Stimulated activated CD4-positive, alpha-beta T cell treated with anti-CD3 and anti-CD28 coated beads, Interleukin-1b, Interleukin-23, amount 100 ng/mL, for 24 hours (primary cell): ENCODE results near the gene AMN1.
A peak's percentile ranks its signal among the peaks of the same experiment; 100 is the strongest.
"Not testable (repeated sequence)": the region's sequence is repeated elsewhere in the genome, so short reads cannot be mapped to it uniquely, and the experiment has no call there.

Experiments
- DNase-seq, 4 experiments: peaks; one replicate each; pipeline ENCODE4 v3.0.0-alpha.2; 2020; ENCODE audit warnings: low read depth in 4 of 4, low spot score in 1 of 4

AMN1 gene

DNA sequence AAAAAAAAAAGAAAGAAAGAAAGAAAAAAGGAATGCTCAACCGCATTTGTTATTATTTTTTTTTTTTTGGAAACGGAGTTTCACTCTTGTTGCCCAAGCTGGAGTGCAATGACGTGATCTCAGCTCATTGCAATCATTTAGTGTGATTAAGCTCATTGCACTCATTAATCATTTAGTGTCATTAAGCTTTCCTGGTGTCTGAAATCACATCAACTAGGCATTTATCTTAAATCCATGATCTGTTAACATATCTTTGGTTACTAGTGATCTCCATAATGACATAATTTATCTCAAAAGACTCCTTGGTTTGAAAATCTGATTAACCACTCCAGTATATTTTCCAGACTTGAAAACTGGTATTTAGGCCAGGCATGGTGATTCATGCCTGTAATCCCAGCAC lies 43.0 kb downstream of the AMN1 start:
- DNase-seq = no peak

DNA sequence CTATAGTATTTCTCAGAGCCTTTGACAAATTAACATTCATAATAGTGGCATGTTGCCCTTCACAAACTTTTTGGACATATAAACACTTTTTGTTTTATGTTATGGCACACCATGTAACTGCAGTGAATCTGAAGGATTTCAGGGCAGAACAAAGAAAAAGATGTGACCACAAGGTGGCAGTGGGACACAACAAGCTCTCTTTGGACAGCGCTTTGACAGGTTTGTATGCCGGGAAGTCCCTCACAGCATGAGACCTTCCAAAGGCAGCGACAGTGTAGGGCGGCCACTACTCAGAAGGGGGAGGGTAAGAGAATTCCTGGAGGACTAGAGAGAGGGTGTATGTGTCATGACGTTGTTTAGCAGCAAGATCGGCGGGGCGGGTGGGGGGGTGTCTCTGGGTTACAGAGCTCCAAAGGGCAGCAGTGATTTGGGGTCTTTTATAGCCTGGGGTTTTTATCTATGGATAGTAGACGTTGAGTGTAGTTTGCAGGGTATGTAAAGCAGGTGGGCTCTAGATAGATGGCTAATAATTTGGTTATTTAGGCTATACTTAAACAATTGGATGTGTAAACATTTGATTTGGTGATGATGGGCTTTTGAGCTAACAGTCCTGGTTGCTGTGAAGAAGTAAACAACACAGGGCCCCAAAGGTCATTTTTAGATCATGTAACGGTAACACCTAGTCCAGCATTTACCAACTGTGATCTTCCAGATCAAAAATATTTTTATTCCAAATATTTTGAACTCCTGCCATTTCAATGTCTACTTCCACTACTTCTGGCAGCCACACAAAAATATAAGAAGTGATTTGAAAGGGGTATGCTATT lies 46.5 kb downstream of the AMN1 start:
- DNase-seq = peak; percentile 22 to 44 (median 38)

DNA sequence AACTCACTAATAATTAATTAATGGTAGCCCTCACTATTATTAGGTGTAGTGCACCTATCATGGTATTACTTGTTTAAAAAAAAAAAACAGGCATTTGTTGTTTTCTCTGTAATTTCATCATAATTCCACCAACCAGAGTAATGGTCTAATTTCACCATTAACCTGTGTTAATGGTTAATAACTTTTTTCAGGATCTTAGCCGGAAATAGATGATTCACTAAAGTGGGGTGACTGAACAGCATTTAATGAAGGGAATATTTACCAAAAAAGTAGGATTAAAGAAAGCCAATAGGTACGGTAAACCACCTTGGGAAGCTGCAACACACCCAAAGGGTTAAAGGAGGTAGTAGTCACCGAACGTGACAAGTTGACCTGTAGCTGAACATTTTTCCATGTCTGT lies 56.3 kb downstream of the AMN1 start:
- no peak for DNase-seq

DNA sequence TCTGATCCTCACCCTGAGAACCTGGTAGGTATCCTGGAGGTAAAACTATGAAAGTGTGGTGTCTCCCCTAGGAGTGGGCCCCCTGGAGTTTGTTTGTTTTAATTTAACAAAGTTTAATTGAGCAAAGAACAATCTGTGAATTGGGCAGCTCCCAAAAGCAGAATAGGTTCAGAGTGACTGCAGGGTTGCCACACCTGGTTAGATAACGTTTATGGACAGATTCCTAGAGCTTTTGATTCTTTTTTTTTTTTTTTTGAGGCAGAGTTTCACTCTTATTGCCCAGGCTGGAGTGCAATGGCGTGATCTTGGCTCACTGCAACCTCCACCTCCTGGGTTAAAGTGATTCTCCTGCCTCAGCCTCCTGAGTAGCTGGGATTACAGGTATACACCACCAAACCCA lies 59.2 kb downstream of the AMN1 start:
- DNase-seq = not testable (repeated sequence)

DNA sequence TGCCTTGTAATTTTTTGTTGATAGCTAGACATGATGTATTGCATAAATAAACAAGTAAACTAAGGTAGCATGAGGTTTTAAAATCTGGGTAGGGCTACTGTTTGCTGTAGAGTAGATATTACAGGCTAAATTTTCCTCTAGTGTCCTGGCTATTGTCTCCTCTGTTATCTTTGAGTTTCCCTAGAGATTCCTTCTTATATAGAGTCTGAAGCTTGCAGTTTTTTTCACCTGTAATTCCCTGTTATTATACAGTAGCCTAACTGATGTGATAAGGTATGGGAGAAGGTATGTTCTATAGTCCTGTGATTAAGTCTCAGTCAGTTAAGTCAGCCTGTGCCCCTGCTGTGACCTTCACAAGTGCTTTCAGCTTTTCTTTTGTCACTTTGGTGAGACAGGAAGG lies 59.8 kb downstream of the AMN1 start:
- DNase-seq = no peak

DNA sequence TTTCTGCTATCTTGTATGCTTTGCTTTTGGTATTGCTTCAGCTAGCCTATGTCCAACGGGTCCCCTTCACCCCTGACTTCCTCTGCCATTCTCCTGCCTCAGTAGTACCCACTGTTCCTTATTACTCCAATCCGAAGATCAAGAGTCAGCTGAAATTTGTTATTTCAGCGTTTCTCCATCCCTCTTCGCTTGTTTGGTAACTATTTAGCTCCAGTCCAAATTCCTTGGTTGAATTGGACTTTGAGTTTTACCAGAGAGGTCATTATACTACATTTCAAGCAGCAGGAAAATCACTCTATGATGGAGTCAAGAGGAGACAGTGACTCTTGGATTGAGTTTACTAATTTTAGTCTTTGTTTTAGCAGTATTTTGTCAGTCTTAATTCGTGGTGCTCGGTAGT lies 64.8 kb downstream of the AMN1 start:
- no peak for DNase-seq

DNA sequence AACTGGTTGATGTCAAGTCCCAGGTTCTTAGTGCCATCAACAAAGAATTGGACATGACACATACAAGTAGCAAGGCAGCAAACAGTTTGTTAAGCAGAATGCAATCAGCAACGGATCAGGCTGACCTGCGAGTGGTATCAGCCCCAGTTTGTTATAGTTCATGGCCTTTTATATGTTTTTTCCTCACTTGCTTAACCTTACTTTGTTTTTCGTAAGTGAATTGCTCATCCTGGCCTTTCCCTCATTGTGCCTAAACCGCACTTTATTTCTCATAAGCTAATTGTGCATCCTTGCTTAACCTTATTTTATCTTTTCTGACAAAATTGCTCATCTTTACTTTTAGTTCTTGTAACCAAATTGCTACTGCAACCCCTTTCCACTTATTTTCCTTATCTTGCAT lies 65.2 kb downstream of the AMN1 start:
- no peak for DNase-seq

DNA sequence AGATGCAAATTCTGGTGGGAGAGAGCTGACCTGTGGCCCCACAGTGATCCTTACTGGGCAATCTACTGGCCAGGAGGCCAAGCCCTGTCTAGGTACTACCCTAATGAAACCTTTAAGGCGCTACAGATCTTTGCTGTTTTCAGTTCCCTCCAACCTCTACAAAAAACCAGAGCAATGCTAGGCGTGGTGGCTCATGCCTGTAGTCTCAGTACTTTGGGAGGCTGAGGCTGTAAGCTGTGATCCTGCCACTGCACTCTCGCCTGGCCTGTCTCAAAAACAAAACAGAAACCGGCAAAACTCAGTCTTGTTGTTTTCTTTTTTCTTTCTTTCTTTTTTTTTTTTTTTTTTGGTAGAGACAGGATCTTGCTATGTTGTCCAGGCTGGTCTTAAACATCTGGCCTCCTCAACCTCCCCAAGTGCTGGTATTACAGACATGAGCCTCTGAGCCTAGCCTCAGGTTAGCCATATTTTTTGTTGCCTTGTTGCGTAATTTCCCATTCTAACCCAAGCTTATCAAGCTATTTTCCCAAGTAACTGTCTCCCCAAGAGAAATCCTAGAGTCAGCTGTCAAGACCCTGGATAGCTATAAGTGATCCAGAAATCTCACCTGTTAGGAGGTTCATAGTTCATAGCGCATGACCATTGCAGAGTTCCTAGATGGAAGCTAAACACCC lies 66.5 kb downstream of the AMN1 start:
- DNase-seq = no peak

DNA sequence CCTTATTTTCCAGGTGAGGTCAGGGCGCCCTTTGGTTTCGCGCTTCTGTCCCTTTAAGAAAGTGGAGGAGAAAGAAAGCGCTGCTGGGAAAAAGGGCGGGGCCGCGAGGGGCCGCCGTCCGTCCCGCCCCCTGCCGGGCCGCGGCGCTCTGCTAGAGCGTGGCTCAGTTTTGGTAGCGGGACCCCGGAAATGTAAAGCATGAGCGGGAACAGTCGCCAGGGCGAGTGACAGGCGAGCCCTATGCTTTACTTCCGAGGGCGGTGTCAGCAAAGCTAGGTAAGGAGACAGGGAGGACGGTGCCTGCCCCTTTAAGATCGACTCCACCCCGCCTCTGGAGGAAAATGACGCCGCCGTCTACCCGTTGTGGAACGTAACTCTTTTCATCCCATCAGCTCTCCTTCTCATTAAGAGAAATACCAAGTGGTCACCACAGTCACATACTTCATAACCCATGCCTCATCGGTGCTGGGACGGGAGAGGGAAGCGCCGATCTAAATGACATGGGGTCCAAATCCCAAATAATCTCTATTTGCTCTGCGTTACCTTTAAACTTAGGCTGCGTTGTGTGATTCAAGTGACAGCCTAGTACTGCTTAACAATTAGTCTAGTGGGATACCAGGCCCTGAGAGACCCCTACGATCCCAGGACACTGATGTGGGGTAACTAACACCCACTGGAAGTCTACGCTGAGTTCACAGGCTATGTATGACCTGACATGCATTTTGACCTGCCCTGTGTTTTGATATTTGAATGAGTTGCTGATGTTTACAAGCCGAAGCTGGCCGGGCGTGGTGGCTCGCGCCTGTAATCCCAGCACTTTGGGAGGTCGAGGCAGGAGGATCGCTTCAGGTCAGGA lies 69.5 kb downstream of the AMN1 start, which contains the start of gene ETFBKMT:
TSS of gene ETFBKMT (plus strand) at position 602 of the 856 bp plus-strand sequence. CDS start 2,266 bp downstream, outside the sequence.
- DNase-seq = peak; percentile 71 to 88 (median 82)

DNA sequence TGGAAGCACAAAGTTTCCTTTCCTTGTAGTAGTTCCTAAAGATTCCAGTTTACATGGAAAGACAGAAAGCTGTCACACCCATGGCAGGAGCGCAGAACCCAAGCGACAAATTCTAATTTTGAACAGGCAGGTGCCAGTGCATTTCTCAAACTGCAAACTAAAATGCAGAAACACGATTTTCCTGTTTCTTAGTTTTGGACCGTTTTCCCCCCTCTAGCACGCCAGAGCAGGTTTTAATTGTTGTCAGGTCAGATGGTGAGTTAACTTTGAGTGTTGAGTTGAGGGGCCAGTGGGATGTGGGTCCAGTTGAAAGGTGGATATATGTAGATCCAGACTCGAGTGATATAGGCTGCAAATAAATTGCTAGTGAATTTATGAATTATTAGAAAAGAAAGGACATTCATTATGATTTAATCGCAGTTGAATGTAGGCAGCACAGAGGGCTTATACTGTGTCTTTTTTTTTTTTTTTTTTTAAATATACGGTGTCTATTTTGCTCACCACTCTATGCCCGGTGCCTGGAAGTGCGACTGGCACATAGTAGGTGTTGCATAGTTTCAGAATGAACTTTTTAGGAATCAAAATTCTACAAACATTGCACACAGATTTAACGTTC lies 70.2 kb downstream of the AMN1 start:
- DNase-seq = no peak

DNA sequence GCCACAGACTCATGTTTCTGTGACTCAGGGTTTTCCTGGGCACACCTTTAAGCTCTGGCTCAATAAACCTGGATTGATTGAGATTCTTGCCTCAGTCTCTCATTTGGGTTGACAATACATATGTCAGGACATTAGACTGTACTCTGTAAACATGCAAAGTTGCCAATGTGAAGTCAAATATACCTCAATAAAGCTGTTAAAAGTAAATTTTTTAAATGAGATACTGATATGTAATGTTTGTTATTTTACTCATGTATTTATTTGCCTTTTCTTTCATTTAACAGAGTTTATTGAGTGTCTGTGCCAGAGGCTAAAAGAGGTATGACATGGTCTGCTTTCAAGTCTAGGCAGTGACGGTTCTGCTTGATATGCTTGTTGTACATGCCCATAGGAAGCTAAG lies 73.0 kb downstream of the AMN1 start:
- DNase-seq = no peak

DNA sequence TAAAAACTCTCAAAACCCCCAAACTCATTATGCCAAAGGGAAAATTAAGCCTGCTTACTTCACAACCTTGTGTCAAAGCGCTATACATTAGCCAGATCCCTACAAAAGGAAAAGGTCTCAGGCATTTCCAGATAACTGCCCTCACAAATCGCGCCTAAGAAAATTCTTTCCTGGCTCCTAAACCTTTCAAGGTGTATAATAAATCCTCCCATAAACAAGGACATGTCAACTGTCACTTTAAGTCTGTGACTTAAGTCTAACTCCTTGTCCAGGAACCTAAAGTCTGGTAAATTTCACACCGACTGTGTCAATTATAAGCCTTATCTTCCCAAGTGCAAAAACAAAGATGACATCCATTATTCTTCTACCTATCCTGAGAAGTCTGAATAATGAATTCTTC lies 73.6 kb downstream of the AMN1 start:
- DNase-seq = no peak

DNA sequence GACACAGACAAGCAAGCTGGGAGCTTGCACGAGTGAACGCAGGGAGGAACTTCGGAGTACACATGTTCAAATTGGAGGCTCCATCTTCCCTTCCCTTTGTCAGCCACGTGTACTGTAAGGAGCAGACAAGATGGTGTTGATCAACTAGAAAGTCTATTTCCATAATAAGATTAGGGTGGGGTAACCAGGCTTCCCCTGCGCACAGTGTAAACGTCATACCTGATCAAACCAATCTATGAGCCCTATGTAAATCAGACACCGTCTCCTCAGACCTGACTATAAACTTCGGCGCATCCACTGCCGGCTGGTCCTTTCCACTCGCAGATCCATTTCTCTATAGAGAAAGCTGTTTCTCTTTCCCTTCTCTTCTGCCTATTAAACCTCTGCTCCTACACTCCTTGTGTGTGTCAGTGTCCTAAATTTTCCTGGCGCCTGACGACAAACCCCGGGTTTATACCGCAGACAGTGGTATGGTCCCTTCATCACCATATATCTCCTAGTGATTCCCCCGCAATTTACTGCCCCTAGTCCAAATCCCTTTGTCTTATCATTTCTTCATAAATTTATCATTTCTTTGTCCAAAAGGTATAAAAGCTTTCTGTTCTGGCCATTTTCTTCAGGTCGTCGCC lies 76.8 kb downstream of the AMN1 start:
- no peak for DNase-seq

DNA sequence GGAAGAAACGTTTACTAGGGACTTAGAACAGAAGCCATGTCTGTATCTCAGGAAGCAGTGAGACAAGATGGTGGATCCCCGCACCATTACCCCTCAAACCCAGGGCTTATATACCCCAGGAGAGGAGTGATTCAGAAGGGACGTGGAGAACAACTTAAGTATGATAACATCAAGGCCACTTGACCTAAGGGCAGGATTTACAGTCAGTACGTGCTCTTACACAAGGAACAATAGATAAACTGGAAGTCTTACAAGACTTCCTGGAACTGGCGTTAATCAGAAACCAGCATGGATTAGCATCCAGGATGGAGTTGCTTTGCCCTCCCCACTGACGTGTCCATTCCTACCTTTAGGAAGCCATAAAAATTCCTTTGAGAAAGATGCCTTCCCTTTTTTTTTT lies 77.9 kb downstream of the AMN1 start:
- DNase-seq = no peak

DNA sequence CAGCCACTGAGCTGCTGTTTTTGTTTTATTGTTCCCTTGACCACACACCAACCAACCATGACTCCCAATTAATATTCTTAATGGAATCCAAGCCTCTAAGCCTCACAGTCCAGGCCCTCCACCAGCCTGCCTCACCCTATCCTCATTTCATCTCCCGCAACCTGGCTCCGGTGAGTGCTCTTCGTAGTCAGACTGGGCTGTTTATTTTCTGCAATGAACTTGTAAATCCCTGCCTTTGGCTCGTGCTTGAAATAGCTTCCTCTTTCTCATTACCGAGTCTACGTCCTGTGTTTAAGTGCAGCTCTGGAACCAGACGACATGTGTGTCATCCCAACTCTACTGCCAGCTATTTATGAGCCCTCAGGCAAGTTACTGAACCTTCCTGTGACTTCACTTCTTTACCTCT lies 81.7 kb downstream of the AMN1 start:
- no peak for DNase-seq

DNA sequence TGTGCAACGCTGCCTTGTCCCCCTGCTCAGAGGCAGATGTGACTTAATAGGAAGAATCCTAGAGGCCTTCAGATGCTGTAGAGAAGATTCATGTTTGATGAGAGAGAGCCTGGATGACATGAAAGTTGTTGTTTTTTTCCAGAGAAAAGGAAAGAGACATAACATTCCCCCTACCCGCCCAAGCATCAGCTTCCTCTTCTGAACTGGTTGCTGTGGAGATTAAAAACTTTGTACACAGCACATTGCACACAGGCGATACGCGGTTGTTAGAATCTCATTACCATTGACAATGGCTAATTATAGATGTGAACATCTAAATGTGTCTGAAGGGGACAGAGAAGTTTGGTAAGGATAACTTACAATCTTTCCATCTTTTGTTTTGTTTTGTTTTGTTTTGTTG lies 82.9 kb downstream of the AMN1 start:
- no peak for DNase-seq

DNA sequence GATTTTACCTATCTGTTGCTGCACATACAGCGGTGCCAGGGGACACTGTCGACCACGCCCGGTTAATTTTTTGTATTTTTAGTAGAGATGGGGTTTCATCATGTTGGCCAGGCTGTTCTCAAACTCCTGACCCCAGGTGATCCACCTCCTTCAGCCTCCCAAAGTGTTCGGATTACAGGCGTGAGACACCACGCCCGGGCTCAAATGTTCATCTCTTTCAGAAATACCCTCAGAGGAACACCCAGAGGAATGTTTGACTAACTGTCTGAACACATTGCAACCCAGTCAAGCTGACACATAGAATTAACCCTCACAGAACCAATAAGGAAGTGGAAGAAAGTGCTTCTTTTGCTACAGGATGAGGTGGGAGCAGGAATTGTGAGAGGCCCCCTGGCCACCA lies 84.3 kb downstream of the AMN1 start:
- DNase-seq = no peak

DNA sequence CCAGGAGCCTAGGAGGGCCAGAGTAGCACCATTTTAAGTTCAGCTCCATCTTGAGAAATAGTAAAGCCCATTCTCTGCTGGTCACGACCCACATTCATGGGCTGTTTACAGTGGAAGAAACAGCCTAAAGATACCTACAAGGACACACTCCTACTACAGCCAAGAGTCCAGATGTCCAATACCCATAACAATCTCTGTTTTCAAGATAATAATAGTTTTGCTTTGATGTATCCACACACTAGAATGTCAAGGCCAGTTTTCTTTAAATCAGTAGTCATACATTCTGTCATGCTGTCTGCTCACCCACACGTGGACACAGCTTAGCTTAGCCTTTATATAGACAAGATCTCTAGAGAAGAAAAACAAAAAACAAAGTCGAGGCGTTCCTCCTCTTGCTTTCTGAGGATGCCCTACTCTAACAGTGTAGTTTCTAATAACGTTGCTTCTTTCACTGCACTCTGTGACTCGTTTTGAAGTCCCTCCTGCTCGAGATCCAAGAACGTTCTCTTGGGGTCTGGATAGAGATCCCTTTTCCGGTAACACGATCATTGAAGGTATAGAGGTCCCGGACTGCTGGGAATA lies 87.2 kb downstream of the AMN1 start:
- no peak for DNase-seq

DNA sequence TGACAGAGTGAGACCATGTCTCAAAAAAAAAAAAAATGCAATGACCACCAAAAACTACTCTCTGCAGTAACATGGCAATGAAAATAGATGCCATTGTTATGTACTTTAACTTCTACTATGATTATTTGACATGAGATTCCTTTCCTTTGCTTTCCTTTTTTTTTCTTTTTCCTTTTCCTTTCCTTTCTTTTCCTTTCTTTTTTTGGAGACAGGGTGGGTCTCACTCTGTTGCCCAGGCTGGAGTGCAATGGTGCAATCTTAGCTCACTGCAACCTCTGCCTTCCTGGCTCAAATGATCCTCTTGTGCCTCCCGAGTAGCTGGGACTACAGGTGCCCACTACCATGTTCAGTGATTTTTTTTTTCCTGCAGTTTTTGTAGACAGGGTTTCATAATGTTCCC lies 94.2 kb downstream of the AMN1 start:
- no peak for DNase-seq

DNA sequence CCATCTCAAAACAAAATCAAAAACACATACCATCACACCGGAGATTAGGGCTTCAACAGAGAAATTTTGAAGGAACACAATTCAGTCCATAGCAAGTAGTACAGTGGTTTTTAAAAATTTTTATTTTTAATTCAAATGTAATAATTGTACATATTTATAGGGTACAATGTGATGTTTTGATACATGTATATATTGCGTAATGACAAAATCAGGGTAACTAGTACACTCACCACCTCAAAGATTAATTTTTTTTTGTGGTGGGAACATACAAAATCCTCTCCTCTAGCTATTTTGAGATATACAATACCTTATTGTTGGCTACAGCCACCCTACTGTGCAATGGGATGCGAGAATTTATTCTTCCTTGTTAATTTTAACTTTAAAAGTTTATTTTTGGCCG lies 95.4 kb downstream of the AMN1 start:
- DNase-seq = no peak
